ENCODE data around the gene KRT9. TPM values are rescaled to one million over a fixed set of nuclear protein-coding genes. Genes with fewer than 3 reads are reported as not detected.

Gene KRT9
- total RNA-seq, 3 donors from 2014 or later: 0.44 TPM; not detected in 2

DNA sequence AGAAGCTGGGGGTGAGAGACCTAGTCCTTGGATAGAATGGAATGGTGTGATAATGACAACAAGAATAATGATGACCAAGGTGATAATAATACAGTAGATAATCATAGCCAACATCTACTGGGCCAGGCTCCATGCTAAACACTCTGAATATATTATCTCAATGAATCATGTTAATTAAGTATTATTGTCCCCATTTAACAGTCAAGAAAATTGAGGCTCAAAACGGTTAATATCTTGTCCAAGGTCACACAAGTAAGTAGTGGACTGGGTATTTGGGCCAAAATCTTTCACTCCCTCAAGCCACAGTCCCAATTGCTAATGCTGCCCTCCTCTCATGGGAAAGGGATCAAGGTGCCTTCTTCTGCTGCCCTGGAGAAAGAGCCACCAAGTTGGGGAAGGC lies 39.9 kb downstream of the KRT9 start:
- H3K27me3 ChIP-seq: peaks cover 3 to 18% of the 10 kb centered on the region in 2 donors
- H3K27ac ChIP-seq: peak overlapping the region; percentile 34 to 78
- TF ChIP-seq, protein P1, sequence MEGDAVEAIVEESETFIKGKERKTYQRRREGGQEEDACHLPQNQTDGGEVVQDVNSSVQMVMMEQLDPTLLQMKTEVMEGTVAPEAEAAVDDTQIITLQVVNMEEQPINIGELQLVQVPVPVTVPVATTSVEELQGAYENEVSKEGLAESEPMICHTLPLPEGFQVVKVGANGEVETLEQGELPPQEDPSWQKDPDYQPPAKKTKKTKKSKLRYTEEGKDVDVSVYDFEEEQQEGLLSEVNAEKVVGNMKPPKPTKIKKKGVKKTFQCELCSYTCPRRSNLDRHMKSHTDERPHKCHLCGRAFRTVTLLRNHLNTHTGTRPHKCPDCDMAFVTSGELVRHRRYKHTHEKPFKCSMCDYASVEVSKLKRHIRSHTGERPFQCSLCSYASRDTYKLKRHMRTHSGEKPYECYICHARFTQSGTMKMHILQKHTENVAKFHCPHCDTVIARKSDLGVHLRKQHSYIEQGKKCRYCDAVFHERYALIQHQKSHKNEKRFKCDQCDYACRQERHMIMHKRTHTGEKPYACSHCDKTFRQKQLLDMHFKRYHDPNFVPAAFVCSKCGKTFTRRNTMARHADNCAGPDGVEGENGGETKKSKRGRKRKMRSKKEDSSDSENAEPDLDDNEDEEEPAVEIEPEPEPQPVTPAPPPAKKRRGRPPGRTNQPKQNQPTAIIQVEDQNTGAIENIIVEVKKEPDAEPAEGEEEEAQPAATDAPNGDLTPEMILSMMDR (IDR thresholded peaks at IDR 0.05): no peak
- TF ChIP-seq POLR2AphosphoS5 (IDR thresholded peaks at IDR 0.05) (no peak), POLR2A (IDR thresholded peaks at IDR 0.05) (no peak)
- intact Hi-C loops (cut with DNase I; ENCODE audit: low total_unique reads): no loop called here
- H3K9me3 ChIP-seq: no peaks in the 10 kb centered on the region
- DNase-seq (ENCODE audit: low spot score in 2 of 2): no peak
- H3K4me3 ChIP-seq: no peak overlapping the region
- peaks cover 0 to 20% of the 10 kb centered on the region in 2 donors for H3K4me1 ChIP-seq
- no peaks in the 10 kb centered on the region for H3K36me3 ChIP-seq

GRCh38 chr17:41530062-41531048 lies 41.5 kb downstream of the KRT9 start:
- peaks cover 0 to 9% of the 10 kb centered on the region in 2 donors for H3K4me1 ChIP-seq
- peaks cover 3 to 18% of the 10 kb centered on the region in 2 donors for H3K27me3 ChIP-seq
- peak overlapping the region; percentile 87 to 94 for H3K27ac ChIP-seq
- H3K4me3 ChIP-seq: no peak overlapping the region
- intact Hi-C loops (cut with DNase I; ENCODE audit: low total_unique reads): no loop called here
- DNase-seq (ENCODE audit: low spot score in 2 of 2): no peak
- H3K9me3 ChIP-seq: no peaks in the 10 kb centered on the region
- no peak for TF ChIP-seq POLR2AphosphoS5 (IDR thresholded peaks at IDR 0.05)
- H3K36me3 ChIP-seq: no peaks in the 10 kb centered on the region

GRCh38 chr17:41529491-41529915 lies 42.4 kb downstream of the KRT9 start:
- no peaks in the 10 kb centered on the region for H3K36me3 ChIP-seq
- H3K4me1 ChIP-seq: peaks cover 0 to 4% of the 10 kb centered on the region in 2 donors
- DNase-seq (ENCODE audit: low spot score in 2 of 2): no peak
- H3K27ac ChIP-seq: peak overlapping the region; percentile 87 to 94
- TF ChIP-seq, protein P1 (IDR thresholded peaks at IDR 0.05): no peak
- TF ChIP-seq POLR2AphosphoS5 (IDR thresholded peaks at IDR 0.05) (no peak), POLR2A (IDR thresholded peaks at IDR 0.05) (no peak)
- peak overlapping the region in 2 of 3 donors; percentile 57 to 69 for H3K4me3 ChIP-seq
- intact Hi-C loops (cut with DNase I; ENCODE audit: low total_unique reads): no loop called here
- H3K9me3 ChIP-seq: no peaks in the 10 kb centered on the region
- peaks cover 3 to 18% of the 10 kb centered on the region in 2 donors for H3K27me3 ChIP-seq

GRCh38 chr17:41528959-41529353 lies 42.9 kb downstream of the KRT9 start:
- intact Hi-C loops (cut with DNase I; ENCODE audit: low total_unique reads): no loop called here
- Histone ChIP-seq H3K4me1 (peaks cover 0 to 4% of the 10 kb centered on the region in 2 donors), H3K36me3 (no peaks in the 10 kb centered on the region), H3K4me3 (peak overlapping the region in 2 of 3 donors; percentile 57 to 69), H3K27me3 (peaks cover 3 to 18% of the 10 kb centered on the region in 2 donors), H3K9me3 (no peaks in the 10 kb centered on the region), H3K27ac (peak overlapping the region; percentile 87 to 94)
- TF ChIP-seq POLR2A (IDR thresholded peaks at IDR 0.05): no peak
- TF ChIP-seq, protein P1 (IDR thresholded peaks at IDR 0.05): no peak
- TF ChIP-seq POLR2AphosphoS5 (IDR thresholded peaks at IDR 0.05): no peak
- DNase-seq (ENCODE audit: low spot score in 2 of 2): no peak

GRCh38 chr17:41527063-41528023 lies 44.5 kb downstream of the KRT9 start:
- Histone ChIP-seq H3K27ac (peak overlapping the region; percentile 87 to 94), H3K36me3 (no peaks in the 10 kb centered on the region), H3K4me3 (peak overlapping the region in 2 of 3 donors; percentile 57 to 69), H3K4me1 (peaks cover 0 to 4% of the 10 kb centered on the region in 2 donors), H3K9me3 (no peaks in the 10 kb centered on the region), H3K27me3 (peaks cover 3 to 18% of the 10 kb centered on the region in 2 donors)
- no peak for DNase-seq (ENCODE audit: low spot score in 2 of 2)
- intact Hi-C loops (cut with DNase I; ENCODE audit: low total_unique reads): no loop called here
- TF ChIP-seq, protein P1 (IDR thresholded peaks at IDR 0.05): no peak
- TF ChIP-seq POLR2A (IDR thresholded peaks at IDR 0.05) (no peak), POLR2AphosphoS5 (IDR thresholded peaks at IDR 0.05) (no peak)
